DOHH2 (cell line): ENCODE data around the gene CYP2D6.

ENCODE experiments used
- EZH2phosphoT487 ChIP-seq: fragments of 200-600 bp; sonication (generic); IDR thresholded peaks from 2 replicates; pipeline ENCODE4 v1.6.1; 2017; ENCODE audit warnings: borderline replicate concordance, mild to moderate bottlenecking, antibody characterized with exemption, low read length, moderate library complexity, mixed read lengths
- TF ChIP-seq, protein P1 (sequence below): fragments of 200-600 bp; sonication (generic); IDR thresholded peaks from one replicate; pipeline ENCODE4 v1.5.1; 2014; ENCODE audit warnings: antibody characterized with exemption, mild to moderate bottlenecking, low read depth, low read length; ENCODE audit not compliant: poor library complexity, severe bottlenecking

DNA sequence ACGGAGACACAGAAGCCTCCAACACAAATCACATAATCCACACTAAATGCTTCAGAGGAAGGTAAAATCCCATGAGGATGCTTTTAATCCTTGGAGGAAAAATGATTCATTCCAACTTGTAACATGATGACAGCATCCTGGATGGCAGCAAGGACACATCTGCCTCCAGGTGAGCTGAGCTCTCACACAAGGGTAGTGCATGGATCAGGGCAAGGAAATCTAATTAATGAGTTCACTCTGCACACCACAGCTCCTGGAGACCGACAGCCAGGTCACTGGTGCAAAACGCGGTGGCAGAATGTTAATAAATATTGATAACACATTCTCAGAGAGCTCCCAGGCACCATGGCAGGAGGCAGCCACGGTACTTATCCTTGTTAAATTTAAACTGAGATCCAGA lies 40.3 kb upstream of the CYP2D6 start:
- TF ChIP-seq, protein P1, sequence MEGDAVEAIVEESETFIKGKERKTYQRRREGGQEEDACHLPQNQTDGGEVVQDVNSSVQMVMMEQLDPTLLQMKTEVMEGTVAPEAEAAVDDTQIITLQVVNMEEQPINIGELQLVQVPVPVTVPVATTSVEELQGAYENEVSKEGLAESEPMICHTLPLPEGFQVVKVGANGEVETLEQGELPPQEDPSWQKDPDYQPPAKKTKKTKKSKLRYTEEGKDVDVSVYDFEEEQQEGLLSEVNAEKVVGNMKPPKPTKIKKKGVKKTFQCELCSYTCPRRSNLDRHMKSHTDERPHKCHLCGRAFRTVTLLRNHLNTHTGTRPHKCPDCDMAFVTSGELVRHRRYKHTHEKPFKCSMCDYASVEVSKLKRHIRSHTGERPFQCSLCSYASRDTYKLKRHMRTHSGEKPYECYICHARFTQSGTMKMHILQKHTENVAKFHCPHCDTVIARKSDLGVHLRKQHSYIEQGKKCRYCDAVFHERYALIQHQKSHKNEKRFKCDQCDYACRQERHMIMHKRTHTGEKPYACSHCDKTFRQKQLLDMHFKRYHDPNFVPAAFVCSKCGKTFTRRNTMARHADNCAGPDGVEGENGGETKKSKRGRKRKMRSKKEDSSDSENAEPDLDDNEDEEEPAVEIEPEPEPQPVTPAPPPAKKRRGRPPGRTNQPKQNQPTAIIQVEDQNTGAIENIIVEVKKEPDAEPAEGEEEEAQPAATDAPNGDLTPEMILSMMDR: no peak
- no peak for TF ChIP-seq EZH2phosphoT487
